Mesothelial cell of epicardium (in vitro differentiated cells): Measurements from ENCODE around the gene IGFBP7. TPM values are rescaled to one million over a fixed set of nuclear protein-coding genes. Genes with fewer than 3 reads are reported as not detected.
A peak's percentile ranks its signal among the peaks of the same experiment; 100 is the strongest.

ENCODE experiments used
- DNase-seq, 2 experiments: peaks; one replicate each; pipeline ENCODE4 v3.0.0; 2021; ENCODE audit warnings: low spot score in 2 of 2; ENCODE audit not compliant: unreplicated experiment in 2 of 2
- H3K27ac Mint-ChIP-seq: 2 replicates; pipeline ENCODE4 v1.8.0; 2021; ENCODE audit warnings: mixed read lengths
- H3K27me3 Mint-ChIP-seq: 2 replicates; pipeline ENCODE4 v1.8.0; 2021; ENCODE audit warnings: low read depth, mixed read lengths
- H3K36me3 Mint-ChIP-seq: 2 replicates; pipeline ENCODE4 v1.8.0; 2021; ENCODE audit warnings: mixed read lengths
- H3K4me1 Mint-ChIP-seq: 2 replicates; pipeline ENCODE4 v1.8.0; 2021; ENCODE audit warnings: mixed read lengths
- H3K4me3 Mint-ChIP-seq: 2 replicates; pipeline ENCODE4 v1.8.0; 2021; ENCODE audit warnings: mild to moderate bottlenecking, moderate library complexity, mixed read lengths
- H3K9me3 Mint-ChIP-seq: 2 replicates; pipeline ENCODE4 v1.8.0; 2021; ENCODE audit warnings: mixed read lengths
- total RNA-seq: library from RNA; stranded (reverse); gene quantifications from 3 replicates; pipeline ENCODE4 v1.2.1, GENCODE V29; 2021
- TF ChIP-seq, protein P1 (sequence below): fragments of 200-600 bp; sonication (generic); IDR thresholded peaks from one replicate; pipeline ENCODE4 v1.5.0; 2021; ENCODE audit warnings: antibody characterized with exemption; ENCODE audit not compliant: unreplicated experiment

IGFBP7 gene, protein sequence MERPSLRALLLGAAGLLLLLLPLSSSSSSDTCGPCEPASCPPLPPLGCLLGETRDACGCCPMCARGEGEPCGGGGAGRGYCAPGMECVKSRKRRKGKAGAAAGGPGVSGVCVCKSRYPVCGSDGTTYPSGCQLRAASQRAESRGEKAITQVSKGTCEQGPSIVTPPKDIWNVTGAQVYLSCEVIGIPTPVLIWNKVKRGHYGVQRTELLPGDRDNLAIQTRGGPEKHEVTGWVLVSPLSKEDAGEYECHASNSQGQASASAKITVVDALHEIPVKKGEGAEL
- total RNA-seq = 98.5 to 114 TPM (median 107 TPM) in 3 replicates

DNA sequence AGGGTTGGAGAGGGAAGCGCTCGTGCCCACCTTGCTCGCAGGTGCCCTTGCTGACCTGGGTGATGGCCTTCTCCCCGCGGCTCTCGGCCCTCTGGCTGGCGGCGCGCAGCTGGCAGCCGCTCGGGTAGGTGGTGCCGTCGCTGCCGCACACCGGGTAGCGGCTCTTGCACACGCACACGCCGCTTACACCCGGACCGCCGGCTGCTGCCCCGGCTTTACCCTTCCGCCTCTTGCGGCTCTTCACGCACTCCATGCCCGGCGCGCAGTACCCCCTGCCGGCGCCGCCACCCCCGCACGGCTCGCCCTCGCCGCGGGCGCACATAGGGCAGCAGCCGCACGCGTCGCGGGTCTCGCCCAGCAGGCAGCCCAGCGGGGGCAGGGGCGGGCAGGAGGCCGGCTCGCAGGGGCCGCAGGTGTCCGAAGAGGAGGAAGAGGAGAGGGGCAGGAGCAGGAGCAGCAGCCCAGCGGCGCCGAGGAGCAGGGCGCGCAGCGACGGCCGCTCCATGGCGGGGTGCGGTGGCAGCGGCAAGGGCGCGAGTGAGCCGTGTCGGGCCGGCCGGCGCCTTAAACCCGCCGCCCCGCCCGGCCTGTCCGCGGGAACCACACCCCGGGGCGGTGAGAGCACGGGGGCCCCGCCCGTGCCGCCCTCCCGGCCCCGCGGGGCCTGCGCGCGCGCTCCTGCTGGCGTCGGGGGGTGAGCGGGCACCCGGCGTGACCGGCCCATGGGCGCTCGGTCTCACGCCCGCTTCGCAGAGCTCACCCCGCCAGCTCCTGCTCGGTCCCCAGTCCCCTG lies at the start of gene IGFBP7:
Gene IGFBP7 (minus strand): TSS at position 539 of the 793 bp plus-strand sequence. CDS start 34 bp downstream, at position 505.
- peak within 1 kb of the TSS; percentile 82 for H3K4me3 Mint-ChIP-seq
- H3K27me3 Mint-ChIP-seq = peaks cover 18% of the 10 kb centered on the region
- TF ChIP-seq, protein P1, sequence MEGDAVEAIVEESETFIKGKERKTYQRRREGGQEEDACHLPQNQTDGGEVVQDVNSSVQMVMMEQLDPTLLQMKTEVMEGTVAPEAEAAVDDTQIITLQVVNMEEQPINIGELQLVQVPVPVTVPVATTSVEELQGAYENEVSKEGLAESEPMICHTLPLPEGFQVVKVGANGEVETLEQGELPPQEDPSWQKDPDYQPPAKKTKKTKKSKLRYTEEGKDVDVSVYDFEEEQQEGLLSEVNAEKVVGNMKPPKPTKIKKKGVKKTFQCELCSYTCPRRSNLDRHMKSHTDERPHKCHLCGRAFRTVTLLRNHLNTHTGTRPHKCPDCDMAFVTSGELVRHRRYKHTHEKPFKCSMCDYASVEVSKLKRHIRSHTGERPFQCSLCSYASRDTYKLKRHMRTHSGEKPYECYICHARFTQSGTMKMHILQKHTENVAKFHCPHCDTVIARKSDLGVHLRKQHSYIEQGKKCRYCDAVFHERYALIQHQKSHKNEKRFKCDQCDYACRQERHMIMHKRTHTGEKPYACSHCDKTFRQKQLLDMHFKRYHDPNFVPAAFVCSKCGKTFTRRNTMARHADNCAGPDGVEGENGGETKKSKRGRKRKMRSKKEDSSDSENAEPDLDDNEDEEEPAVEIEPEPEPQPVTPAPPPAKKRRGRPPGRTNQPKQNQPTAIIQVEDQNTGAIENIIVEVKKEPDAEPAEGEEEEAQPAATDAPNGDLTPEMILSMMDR = no peak
- H3K27ac Mint-ChIP-seq = peak within 1 kb of the TSS; percentile 95
- no peaks in the 10 kb centered on the region for H3K36me3 Mint-ChIP-seq
- no peaks in the 10 kb centered on the region for H3K9me3 Mint-ChIP-seq
- peak in 1 of 2 experiments; percentile 61 for DNase-seq
- peaks cover 47% of the 10 kb centered on the region for H3K4me1 Mint-ChIP-seq

DNA sequence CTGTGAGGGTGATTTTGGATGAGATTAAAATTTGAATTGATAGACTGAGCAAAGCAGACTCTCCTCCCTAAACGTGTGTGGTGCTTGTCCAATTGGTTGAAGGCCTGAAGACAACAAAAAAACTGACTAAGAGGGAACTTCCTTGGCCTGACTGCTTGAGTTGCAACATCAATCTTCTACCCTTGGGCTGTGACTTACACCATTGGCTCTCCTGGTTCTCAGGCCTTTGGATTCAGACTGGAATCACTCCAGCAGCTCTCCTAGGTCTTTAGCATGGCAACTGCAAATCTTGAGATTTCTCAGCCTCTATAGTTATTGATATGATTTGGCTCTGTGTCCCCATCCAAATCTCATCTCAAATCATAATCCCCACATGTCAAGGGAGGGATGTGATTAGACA lies 49.7 kb upstream of the IGFBP7 start:
- no peak for DNase-seq
- peaks cover 10% of the 10 kb centered on the region for H3K4me1 Mint-ChIP-seq
- peaks cover 8% of the 10 kb centered on the region for H3K36me3 Mint-ChIP-seq
- no peak overlapping the region for H3K27ac Mint-ChIP-seq
- no peak overlapping the region for H3K4me3 Mint-ChIP-seq
- H3K9me3 Mint-ChIP-seq = peaks cover 15% of the 10 kb centered on the region
- TF ChIP-seq, protein P1 = no peak
- H3K27me3 Mint-ChIP-seq = no peaks in the 10 kb centered on the region

DNA sequence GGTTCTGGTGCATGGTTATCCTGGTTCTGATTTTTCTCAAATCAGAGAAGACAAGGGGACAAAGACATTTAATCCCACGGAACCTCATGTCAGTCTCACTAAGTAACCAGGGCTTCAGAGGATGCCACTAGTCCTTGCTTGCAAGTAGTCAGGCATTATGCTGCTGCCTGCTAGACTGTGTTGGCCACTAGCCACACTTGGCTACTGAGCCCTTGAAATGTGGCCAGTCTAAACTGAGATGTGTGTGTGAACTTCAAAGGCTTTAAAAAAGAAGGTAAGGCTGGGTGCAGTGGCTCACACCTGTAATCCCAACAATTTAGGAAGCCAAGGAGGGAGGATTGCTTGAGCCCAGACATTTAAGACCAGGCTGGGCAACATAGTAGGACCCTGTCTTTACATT lies 48.6 kb upstream of the IGFBP7 start:
- DNase-seq = no peak
- Mint-ChIP-seq H3K9me3 (peaks cover 15% of the 10 kb centered on the region), H3K4me3 (no peak overlapping the region), H3K4me1 (peaks cover 8% of the 10 kb centered on the region), H3K27ac (no peak overlapping the region), H3K27me3 (no peaks in the 10 kb centered on the region), H3K36me3 (peaks cover 8% of the 10 kb centered on the region)
- TF ChIP-seq, protein P1 = no peak

DNA sequence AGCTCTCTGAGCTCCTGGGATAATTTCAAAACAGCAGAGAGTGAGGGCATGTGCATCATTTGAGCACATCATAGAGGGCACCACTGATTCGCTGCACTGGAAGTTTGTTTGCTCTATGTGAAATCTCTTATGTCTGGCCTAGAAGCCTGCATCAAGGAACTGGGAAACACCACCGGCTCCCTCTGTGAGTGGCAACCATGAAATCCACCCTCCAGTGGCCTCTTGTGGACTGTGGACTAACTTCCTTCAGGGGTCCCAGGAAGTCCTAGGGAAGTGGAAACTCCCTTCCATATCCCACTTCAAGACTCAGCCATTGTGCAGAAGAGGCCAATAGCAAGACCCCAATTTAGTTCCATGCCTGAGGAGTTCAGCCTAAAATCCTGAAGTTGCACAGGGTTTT lies 48.0 kb upstream of the IGFBP7 start:
- no peaks in the 10 kb centered on the region for H3K27me3 Mint-ChIP-seq
- H3K4me1 Mint-ChIP-seq = peaks cover 11% of the 10 kb centered on the region
- DNase-seq = no peak

DNA sequence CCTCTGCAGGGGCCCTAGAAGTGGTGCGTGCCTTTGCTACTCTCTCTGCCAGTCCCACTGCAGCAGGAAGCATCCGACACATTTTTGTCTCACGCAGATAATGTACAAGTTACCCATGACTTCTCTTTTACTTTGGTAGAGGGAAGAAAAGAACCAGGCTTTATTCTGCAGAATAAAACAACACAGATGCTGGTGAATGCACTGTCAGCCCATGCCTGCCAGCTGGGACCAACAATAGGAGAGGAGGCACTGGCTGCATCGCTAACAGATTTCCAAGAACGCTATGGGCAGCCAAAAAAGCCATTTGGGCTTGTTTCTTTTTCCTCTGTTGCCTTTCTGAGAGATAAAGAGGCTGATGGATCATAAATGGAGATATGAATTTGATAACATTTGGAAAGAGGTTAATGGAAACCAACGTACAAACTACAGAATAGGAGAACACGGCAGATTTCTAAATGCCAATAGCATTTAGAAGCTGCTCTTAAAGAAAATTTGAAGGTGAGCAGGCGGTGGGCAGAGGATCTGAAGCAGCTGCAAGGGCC lies 47.5 kb upstream of the IGFBP7 start:
- TF ChIP-seq, protein P1 = no peak
- no peak for DNase-seq
- Mint-ChIP-seq H3K27ac (no peak overlapping the region), H3K4me3 (no peak overlapping the region), H3K36me3 (peaks cover 8% of the 10 kb centered on the region), H3K27me3 (no peaks in the 10 kb centered on the region), H3K9me3 (peaks cover 15% of the 10 kb centered on the region), H3K4me1 (peaks cover 13% of the 10 kb centered on the region)

More for the DNA sequence above, 48.0 kb upstream of the IGFBP7 start:
- peaks cover 8% of the 10 kb centered on the region for H3K36me3 Mint-ChIP-seq
- H3K27ac Mint-ChIP-seq = no peak overlapping the region
- no peak overlapping the region for H3K4me3 Mint-ChIP-seq
- peaks cover 15% of the 10 kb centered on the region for H3K9me3 Mint-ChIP-seq
- TF ChIP-seq, protein P1 = no peak
